GM19467 (cell line): ENCODE data around the gene TTC23.
"Not testable (repeated sequence)": the region's sequence is repeated elsewhere in the genome, so short reads cannot be mapped to it uniquely, and the experiment has no call there.

Experiments
- ATAC-seq: cut with Tn5 transposase; IDR thresholded peaks from one replicate; pipeline ENCODE4 v1.9.1; 2021; ENCODE audit warnings: mild to moderate bottlenecking, moderate library complexity; ENCODE audit not compliant: unreplicated experiment

Gene TTC23

GRCh38 chr15:99122831-99123712 is 126.3 kb downstream of the TTC23 start:
- no peak for ATAC-seq

GRCh38 chr15:99121691-99122410 is 127.5 kb downstream of the TTC23 start:
- no peak for ATAC-seq

DNA sequence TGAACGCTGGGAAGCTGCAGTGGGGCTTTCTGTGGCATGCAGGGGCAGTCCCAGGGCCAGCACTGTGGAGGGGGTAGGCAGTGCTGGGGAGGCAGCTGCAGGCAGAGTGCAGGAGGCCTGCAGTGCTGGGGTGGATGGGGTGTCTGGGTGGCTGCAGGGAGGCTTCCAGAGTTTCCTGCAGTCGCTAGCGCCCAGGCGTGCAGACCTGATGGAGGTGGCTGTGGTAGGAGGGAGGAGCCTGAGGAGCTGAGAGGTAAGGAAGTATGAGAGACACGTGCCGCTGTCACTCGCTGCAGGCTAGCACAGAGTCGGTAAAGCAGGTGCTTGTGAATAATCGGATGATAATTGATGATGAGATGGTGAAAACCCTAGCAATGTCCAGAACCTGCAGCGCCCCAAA is 128.2 kb downstream of the TTC23 start:
- ATAC-seq = no peak

- ATAC-seq = no peak
Measured at GRCh38 chr15:99120050-99120777, 129.2 kb downstream of the TTC23 start.

DNA sequence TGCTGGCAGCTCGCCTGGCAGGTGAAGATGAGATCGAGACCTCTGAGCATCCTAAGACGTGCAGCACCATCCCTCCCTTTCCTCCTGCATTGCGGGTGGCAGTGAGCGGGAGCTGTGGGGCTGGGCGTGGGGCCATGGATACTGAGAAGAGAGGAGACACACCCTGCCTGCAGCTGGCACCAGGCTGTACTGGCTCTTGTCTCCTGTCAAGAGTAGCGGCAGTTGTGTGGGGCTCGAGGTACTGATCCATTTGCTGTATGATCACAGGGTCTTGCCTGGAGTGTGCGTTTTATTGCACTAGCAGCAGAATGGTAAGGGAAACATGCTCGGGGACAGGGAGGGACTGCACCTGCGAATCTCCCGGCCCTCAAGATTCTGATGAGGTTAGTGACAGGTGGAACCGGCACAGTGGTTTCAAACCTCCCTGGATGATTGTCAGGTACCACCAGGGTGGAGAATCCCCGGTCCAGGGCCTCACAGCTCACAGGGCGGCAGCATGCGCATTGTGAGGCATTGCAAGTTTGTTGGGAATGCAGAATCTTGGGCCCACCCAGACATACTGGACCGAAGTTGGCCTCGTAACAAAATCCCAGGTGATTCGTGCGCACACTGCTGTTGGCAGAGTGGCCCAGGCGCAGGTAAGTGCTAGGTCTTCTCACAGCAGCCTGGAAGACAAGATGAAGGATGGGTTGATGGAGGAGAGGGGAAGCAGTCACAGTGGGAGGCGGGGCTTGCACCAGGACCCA is 130.4 kb downstream of the TTC23 start:
- no peak for ATAC-seq

- no peak for ATAC-seq
Measured at GRCh38 chr15:99118258-99118632, 131.1 kb downstream of the TTC23 start.

DNA sequence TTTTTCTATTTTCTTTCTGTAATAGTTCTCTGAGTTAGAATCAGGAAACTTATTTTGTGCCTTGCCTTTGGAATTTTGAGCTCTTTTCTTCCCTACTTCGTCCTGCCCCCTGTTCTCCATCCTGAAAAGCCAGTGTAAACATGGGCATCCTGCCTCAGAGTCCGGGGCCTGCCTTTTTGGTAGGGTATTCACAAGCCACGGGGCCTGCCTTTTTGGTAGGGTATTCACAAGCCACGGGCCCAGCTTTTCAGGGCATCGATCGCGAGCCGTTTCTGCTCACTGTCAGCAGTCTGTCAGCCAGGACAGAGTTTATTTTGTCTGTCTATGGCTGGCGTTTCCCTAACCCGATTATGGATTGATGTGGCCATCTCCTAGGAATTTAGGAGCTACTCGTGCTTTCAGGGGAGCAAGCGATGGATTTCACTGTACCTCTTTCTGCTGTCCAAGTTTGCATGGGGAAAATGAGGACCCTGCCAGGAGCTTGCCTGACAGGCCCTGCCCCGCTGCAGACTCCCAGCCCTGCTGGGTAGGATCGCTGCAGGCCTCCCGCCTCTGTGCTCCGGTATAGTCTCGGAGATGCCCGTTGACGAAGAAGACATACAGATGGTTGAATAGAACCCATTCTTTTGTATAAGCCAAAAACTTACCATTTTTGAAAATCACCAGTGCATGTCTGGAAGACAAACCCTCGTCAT is 131.7 kb downstream of the TTC23 start:
- no peak for ATAC-seq

GRCh38 chr15:99117111-99117510 is 132.3 kb downstream of the TTC23 start:
- no peak for ATAC-seq

DNA sequence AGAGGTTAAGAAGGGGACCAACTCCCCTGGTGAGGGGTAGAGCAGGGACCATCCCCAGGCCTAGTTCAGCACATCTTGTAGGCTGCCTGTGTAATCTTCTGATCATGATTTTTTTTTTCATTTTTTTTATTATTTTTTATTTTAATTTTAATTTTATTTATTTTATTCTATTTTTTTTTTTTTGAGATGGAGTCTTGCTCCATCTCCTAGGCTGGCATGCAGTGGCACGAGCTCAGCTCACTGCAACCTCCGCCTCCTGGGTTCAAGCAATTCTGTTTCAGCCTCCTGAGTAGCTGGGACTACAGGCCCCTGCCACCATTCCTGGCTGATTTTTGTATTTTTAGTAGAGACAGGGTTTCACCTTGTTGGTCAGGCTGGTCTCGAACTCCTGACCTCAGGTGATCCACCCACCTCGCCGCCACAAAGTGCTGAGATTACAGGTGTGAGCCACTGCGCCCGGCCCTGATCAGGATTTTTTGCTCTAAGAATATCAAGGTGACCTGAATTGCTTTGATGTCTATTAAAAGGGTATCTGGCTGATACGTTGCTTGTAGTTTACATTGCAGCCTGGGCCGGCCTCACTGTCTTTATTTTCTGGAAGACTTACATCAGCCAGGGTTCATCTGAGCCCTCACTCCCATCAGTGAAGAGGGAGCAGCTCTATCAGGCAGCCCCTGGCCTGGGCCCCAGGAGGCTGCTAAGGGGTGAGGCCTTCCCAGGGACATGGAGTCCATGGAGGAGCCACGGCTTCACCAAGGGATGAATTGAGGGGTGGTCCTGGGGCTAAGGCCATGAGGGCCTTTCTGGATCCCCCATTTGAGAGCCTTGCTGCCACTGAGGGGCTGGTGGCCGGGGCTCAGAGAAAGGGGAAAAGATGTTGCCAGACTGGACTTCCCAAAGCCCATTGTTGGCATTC is 133.8 kb downstream of the TTC23 start:
- ATAC-seq = no peak

GRCh38 chr15:99114511-99115299 is 134.7 kb downstream of the TTC23 start:
- ATAC-seq = no peak

- ATAC-seq = no peak
Measured at GRCh38 chr15:99113547-99114271, 135.7 kb downstream of the TTC23 start.

DNA sequence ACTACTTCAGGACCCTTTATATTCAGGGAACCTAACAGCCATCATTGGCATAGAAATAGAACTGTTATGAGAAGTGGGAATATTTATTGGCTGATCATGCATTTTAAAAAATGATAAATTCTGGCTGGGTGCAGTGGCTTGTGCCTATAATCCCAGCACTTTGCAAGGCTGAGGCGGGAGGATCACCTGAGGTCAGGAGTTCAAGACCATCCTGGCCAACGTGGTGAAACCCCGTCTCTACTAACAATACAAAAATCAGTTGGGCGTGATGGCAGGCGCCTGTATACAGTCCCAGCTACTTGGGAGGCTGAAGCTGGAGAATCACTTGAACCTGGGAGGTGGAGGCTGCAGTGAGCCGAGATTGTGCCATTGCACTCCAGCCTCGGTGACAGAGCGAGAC is 137.7 kb downstream of the TTC23 start:
- ATAC-seq = not testable (repeated sequence)

DNA sequence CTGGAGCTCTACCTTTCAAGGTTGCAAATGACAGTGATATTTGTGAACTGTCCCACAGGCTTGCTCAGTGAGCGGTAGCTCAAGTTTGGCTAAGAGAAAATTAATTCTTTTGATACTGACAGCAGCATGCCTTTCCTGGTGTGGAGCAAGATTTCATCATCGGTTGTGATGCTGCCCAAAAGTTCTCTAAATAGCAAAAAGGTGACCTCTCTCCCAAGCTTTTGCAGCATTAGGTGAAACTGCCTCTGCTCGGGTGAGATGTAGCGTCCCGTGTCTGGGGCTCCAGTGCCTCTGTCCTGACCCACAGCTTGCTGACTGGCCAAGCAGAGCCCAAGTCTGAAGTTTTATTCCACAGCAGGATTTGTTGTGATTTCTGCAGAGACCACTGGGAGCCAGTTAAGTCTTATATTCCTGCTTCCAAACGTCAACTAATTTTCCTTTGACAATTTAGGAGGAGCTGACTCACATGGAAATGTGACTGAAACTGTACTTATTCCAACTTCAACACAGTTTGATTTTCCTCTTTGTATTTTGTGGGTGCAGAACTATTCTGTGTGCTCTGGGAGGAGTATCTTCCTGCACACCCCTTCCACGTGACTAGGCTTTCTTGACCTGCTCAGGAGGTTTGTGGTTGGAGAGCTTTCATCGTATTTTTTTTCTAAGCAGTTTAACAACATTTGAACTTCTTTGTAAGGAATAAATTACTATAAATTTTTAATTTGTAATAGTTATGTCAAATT is 138.6 kb downstream of the TTC23 start:
- ATAC-seq = no peak

DNA sequence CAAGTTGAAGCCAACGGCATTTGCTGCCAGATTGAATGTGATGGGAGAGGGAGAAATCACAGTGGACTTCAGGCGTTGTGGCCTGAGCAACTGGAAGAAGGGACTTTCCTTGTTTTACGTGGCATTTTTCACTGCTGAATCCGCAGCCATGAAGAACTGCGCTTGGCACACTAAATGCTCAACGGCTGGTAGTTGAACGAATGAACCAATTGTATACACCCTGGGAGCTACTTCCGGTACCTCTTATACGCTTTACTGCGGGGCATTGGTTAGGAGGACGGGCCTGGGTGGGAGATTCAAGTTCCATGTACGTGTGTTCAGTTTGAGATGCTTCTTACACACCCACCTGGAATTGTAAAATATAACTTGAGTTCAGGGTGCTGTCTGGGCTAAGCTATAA is 139.3 kb downstream of the TTC23 start:
- ATAC-seq = no peak

- ATAC-seq = no peak
Measured at GRCh38 chr15:99109555-99110021, 139.8 kb downstream of the TTC23 start.

- no peak for ATAC-seq
Measured at GRCh38 chr15:99108993-99109392, 140.4 kb downstream of the TTC23 start.
